ENCODE data around the gene NOP53.
"Not testable (repeated sequence)": the region's sequence is repeated elsewhere in the genome, so short reads cannot be mapped to it uniquely, and the experiment has no call there.

The NOP53 gene

DNA sequence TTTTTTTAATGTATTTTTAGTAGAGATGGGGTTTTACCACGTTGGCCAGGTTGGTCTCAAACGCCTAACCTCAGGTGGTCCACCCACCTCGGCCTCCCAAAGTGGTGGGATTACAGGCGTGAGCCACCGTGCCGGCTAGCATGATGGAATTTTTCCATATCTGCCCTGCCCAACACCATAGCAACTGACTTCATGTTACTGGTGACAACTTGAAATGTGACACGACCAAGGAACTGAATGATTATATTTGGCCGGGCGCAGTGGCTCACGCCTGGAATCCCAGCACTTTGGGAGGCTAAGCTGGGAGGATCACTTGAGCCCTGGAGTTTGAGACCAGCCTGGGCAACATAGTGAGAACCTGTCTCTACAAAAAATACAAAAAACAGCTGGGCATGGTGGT is 42.0 kb downstream of the NOP53 start:
- H3K27me3 Mint-ChIP-seq; H3K36me3 Mint-ChIP-seq; H3K4me1 Mint-ChIP-seq; ATAC-seq (ENCODE audit: low read depth); H3K9me3 Mint-ChIP-seq; DNase-seq (ENCODE audit: low spot score in 2 of 2); H3K27ac Mint-ChIP-seq; H3K4me3 Mint-ChIP-seq: not testable (repeated sequence)

DNA sequence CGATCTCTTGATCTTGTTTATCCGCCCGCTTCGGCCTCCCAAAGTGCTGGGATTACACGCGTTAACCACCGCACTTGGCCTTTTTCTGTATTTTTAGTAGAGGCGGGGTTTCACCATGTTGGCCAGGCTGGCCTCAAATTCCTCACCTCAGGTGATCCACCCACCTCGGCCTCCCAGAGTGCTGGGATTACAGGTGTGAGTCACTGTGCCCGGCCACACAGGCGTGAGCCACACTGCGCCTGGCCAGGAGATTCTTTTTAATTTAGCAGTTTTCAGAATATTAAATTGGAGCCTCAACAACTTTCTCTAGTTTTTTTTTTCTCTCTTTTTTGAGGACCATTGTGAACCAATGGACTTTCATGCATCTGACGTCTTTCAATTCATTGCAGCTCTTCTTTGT is 44.5 kb downstream of the NOP53 start:
- not testable (repeated sequence) for ATAC-seq (ENCODE audit: low read depth); H3K36me3 Mint-ChIP-seq; H3K9me3 Mint-ChIP-seq; H3K27ac Mint-ChIP-seq; H3K4me1 Mint-ChIP-seq; DNase-seq (ENCODE audit: low spot score in 2 of 2); H3K4me3 Mint-ChIP-seq; H3K27me3 Mint-ChIP-seq

DNA sequence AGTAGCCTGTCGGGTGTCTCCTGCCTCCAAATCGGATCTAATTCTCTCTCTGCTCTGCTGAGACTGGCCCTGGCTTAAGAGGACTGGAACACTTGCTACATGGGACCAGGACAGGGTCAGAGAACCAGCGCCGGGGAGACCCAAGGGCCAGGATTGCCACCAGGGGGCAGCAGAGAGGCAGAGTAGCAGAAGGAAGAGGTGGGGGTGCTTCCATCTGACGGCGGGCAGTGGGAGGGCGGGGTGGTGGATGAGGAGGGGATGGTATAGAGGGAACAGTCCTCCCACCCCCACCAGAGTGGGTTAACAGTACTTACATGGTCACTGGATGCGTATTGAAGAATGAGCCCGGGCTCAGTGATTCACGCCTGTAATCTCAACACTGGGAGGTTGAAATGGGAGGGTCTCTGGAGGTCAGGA is 45.1 kb downstream of the NOP53 start:
- Mint-ChIP-seq H3K36me3 (no peaks in the 10 kb centered on the region), H3K27me3 (peaks cover 5% of the 10 kb centered on the region), H3K27ac (no peak overlapping the region), H3K4me1 (peaks cover 2% of the 10 kb centered on the region), H3K4me3 (no peak overlapping the region), H3K9me3 (no peaks in the 10 kb centered on the region)
- peak; percentile 78 for ATAC-seq (ENCODE audit: low read depth)
- peak; percentile 76 to 87 for DNase-seq (ENCODE audit: low spot score in 2 of 2)

DNA sequence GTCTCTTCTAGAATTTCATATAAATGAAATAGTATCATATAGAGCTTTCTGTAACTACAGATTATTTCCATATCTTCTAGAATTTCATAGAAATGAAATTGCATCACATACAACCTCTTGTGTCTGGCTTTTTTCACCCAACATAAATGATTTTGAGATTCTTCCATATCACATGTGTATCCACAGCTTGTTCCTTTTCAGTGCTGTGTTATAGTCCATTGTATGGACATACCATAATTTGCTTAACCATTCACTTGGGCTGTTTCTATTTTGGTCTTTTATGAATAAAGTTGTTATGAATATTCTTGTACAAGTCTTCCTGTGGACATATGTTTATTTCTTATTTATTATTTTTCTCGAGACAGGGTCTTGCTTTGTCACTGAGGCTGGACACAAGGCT is 47.3 kb downstream of the NOP53 start:
- no peak for DNase-seq (ENCODE audit: low spot score in 2 of 2)
- peaks cover 2% of the 10 kb centered on the region for H3K4me1 Mint-ChIP-seq
- H3K9me3 Mint-ChIP-seq, result no peaks in the 10 kb centered on the region
- no peaks in the 10 kb centered on the region for H3K36me3 Mint-ChIP-seq
- H3K4me3 Mint-ChIP-seq, result no peak overlapping the region
- no peak for ATAC-seq (ENCODE audit: low read depth)
- H3K27ac Mint-ChIP-seq, result no peak overlapping the region
- peaks cover 9% of the 10 kb centered on the region for H3K27me3 Mint-ChIP-seq

DNA sequence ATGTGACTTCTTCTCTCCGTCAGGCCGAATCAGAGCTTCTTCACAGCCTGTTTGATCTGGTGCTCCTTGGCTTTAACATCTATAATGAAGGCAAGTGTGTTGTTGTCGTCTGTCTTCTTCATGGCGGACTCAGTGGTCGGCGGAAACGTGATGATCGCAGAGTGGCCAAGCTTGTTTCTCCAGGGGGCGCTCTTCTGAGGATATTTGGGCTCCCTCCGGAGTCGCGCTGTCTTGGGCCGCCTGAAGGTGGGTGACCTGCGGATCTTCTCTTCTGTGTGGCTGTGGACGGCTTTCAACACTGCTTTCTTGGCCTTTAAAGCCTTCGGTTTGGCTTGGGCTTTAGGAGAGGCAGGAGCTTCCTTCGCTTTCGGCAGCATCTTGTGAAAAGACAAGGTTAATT is 49.2 kb downstream of the NOP53 start:
- H3K27ac Mint-ChIP-seq, result no peak overlapping the region
- H3K9me3 Mint-ChIP-seq, result no peaks in the 10 kb centered on the region
- no peak for ATAC-seq (ENCODE audit: low read depth)
- peaks cover 18% of the 10 kb centered on the region for H3K27me3 Mint-ChIP-seq
- no peak overlapping the region for H3K4me3 Mint-ChIP-seq
- H3K36me3 Mint-ChIP-seq, result no peaks in the 10 kb centered on the region
- H3K4me1 Mint-ChIP-seq, result peaks cover 2% of the 10 kb centered on the region
- no peak for DNase-seq (ENCODE audit: low spot score in 2 of 2)

DNA sequence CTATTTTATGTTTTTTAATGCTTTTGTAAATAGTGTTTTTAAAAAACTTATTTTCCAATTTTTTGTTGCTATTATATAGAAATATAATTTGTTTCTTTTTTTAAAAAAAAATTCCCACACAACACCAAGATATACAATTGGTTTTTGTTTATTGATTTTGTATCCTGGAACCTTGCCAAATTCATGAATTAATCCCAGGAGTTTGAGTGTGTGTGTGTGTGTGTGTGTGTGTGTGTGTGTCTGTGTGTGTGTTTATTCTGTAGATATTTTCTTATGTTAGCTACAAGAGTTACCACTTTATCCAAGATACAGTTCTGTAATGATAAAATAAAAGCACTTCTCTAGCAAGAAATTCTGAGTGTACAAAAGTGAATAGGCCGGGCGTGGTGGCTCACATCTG is 51.4 kb downstream of the NOP53 start:
- Mint-ChIP-seq H3K4me1 (no peaks in the 10 kb centered on the region), H3K4me3 (no peak overlapping the region), H3K27ac (no peak overlapping the region), H3K36me3 (peaks cover 2% of the 10 kb centered on the region), H3K9me3 (peaks cover 3% of the 10 kb centered on the region), H3K27me3 (peaks cover 14% of the 10 kb centered on the region)
- DNase-seq (ENCODE audit: low spot score in 2 of 2) (no peak), ATAC-seq (ENCODE audit: low read depth) (no peak)

DNA sequence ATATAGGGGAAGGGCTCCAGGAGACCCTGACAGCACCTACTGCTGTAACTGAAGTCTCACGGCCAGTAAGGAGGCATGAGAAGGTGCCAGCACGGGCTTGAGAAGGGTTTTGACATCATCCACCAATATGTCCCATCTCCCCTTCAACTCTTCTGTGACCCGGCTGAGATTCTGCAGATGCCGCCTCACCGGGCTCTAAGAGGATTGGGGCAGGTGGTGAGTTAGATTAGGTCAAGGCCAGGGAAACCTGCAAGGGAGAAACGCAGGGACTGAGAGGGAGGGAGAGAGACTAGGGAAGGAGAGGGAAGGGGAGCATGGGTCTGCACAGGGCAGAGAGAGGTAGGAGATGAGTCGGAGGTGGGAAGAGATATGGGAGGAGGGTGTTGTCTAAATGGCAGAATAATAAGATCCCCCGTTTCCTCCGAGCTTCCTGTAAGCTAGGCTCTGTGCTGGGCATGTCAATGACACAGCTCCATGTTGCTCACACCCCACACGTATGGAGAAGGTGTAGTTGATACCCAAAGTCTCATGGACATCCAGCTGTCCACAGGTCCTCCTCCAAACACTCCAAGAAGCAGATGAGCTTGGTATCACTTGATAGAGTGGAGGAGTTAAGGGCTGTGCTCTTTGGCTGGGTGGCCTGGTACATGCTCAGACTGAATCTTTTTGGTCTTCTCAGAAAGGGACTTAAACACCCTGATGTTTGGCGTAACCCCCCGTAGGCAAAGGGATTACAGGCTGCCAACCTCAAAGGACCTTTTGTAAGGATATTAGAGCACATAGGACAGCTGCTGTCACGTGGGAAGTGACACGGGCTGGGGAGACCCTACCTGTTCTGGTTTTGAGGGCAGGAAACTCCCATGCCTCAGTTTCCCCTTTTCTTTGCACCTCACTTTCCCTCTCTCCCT is 52.9 kb downstream of the NOP53 start:
- no peak overlapping the region for H3K4me3 Mint-ChIP-seq
- H3K27me3 Mint-ChIP-seq, result peaks cover 14% of the 10 kb centered on the region
- no peak for ATAC-seq (ENCODE audit: low read depth)
- no peaks in the 10 kb centered on the region for H3K4me1 Mint-ChIP-seq
- no peak overlapping the region for H3K27ac Mint-ChIP-seq
- H3K36me3 Mint-ChIP-seq, result peaks cover 2% of the 10 kb centered on the region
- no peak for DNase-seq (ENCODE audit: low spot score in 2 of 2)
- peaks cover 3% of the 10 kb centered on the region for H3K9me3 Mint-ChIP-seq

DNA sequence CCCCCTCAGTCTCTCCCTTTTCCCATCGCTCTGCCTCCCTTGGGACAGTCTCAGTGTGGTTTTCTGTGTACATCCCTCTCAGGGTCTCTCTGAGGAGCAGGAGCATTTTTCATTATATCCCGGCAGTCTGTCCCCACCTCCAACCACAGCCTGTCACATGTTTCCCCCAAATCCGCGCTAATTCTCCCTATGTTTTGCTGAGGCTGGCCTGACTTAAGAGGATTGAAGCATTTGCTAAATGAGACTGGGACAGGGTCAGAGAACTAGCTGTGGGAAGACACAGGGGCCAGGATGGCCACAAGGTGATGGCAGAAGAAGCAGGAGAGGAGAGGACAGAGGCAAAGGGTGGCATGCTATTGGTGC is 53.5 kb downstream of the NOP53 start:
- Mint-ChIP-seq H3K27ac (no peak overlapping the region), H3K27me3 (peaks cover 14% of the 10 kb centered on the region), H3K4me1 (no peaks in the 10 kb centered on the region), H3K9me3 (peaks cover 3% of the 10 kb centered on the region), H3K4me3 (no peak overlapping the region), H3K36me3 (peaks cover 2% of the 10 kb centered on the region)
- no peak for ATAC-seq (ENCODE audit: low read depth)
- no peak for DNase-seq (ENCODE audit: low spot score in 2 of 2)

DNA sequence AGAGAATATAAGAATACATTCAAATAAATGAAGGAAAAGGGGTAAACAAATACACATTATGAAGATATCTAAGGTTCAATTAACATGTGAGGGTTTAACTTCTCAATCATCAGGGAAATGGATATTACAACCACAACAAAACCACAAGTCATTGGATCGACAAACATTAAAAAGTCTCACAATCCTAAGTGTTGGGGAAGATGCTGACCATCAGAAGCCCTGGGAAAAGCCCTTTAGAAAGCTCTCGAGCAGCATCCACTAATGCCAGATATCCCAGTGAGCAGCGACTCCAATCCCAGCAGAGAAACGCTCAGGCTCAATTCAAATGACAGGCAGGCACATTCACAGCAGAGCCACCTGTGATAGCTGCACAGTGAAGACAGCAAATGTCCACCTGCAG is 55.9 kb downstream of the NOP53 start:
- H3K27ac Mint-ChIP-seq, result no peak overlapping the region
- ATAC-seq (ENCODE audit: low read depth), result no peak

DNA sequence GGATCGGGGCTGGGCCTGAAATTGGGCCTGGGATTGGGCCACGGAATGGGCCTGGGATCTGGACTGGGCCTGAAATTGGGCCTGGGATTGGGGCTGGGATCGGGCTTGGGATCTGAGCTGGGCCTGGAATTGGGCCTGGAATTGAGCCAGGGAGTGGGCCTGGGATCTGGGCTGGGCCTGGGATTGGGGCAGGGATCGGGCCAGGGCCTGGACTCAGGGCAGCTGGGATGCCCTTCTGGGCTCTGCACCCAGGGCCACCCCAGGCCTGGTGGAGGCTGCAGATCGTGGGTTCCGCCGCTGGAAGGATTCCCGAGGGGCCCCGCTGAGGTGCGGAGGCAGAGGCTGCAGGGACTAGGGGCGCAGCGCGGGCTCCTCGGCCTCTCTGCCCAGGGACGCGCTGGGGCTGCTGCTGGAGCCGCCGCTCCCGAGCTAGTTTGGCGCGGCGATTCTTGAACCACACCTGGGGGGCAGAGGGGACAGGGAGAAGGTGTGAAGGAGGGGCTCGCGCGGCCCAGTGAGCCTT is 57.2 kb downstream of the NOP53 start:
- ATAC-seq (ENCODE audit: low read depth) (no peak), DNase-seq (ENCODE audit: low spot score in 2 of 2) (no peak)
- no peaks in the 10 kb centered on the region for H3K4me1 Mint-ChIP-seq
- H3K27ac Mint-ChIP-seq, result no peak overlapping the region
- H3K36me3 Mint-ChIP-seq, result peaks cover 2% of the 10 kb centered on the region
- H3K27me3 Mint-ChIP-seq, result peaks cover 9% of the 10 kb centered on the region
- H3K4me3 Mint-ChIP-seq, result no peak overlapping the region
- peaks cover 3% of the 10 kb centered on the region for H3K9me3 Mint-ChIP-seq

More for the DNA sequence above, 55.9 kb downstream of the NOP53 start:
- Mint-ChIP-seq H3K27me3 (peaks cover 11% of the 10 kb centered on the region), H3K4me3 (no peak overlapping the region), H3K9me3 (peaks cover 3% of the 10 kb centered on the region), H3K4me1 (no peaks in the 10 kb centered on the region), H3K36me3 (peaks cover 2% of the 10 kb centered on the region)
- no peak for DNase-seq (ENCODE audit: low spot score in 2 of 2)

DNA sequence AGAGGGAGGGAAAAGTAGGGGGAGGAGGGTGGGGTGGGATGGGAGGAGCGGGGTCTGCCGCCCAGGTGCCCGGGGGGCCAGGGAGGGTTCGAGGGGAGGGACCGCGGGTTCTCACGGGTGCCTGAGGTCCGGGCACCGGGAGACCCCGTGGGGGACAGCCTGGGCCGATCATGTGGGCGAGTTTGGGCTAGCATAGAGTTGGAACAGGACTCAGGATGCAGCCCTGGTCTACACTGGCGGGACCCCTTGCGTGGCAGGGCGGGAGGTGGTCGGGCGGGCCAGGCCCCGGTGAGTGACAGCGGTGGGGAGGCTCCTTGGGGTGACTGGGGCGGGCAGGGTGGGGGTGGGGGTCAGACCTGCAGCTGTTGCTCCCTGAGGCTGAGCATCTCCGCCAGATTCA is 57.8 kb downstream of the NOP53 start:
- H3K4me3 Mint-ChIP-seq; ATAC-seq (ENCODE audit: low read depth); H3K36me3 Mint-ChIP-seq; H3K27me3 Mint-ChIP-seq; H3K4me1 Mint-ChIP-seq; H3K27ac Mint-ChIP-seq; DNase-seq (ENCODE audit: low spot score in 2 of 2); H3K9me3 Mint-ChIP-seq: not testable (repeated sequence)

DNA sequence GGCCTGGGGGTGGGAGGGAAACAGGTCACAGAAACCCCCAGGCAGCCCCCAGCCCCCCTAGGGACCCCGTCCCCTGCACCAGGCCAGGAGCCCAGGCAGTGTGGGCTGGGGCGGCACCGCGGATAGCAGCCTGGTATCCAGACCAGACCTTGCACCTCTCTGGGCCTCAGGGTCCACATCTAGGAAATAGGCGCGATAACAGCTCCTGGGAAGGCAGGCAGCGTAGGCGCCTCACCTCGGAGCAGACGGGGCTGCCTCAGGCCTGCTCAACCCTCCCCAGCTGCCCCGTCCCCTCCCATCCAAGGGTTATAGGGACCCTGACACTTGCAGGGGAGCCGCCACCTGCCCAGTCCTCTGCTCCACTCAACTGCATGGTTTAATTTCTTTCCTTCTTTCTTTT is 58.3 kb downstream of the NOP53 start:
- not testable (repeated sequence) for H3K4me3 Mint-ChIP-seq

DNA sequence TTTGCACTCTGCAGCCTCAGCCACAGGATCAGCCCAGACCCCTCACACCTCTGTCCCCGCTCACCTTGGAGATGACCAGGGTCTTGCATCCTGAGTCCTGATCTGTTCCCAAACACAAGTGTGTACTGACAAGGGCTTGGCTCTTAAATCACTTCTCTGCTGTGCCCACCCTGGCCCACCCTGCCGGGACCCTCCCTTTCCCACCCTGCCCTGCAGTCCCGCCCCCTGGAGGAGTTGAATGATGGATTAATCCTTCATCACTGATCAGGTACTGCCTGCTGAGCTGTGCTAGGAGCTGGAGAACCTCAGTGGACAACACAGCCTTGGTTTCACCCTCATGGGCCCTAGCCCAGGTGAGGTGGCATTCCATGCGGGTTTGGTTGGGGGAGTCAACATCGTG is 59.1 kb downstream of the NOP53 start, which contains the start of gene TPRX1:
TSS of gene TPRX1 (minus strand) at position 101 of the 400 bp plus-strand sequence. CDS start at position 89, 12 bp downstream.
- not testable (repeated sequence) for H3K9me3 Mint-ChIP-seq; H3K27ac Mint-ChIP-seq; H3K4me1 Mint-ChIP-seq; H3K4me3 Mint-ChIP-seq; DNase-seq (ENCODE audit: low spot score in 2 of 2); H3K36me3 Mint-ChIP-seq; H3K27me3 Mint-ChIP-seq; ATAC-seq (ENCODE audit: low read depth)

More for the DNA sequence above, 58.3 kb downstream of the NOP53 start:
- H3K9me3 Mint-ChIP-seq; H3K36me3 Mint-ChIP-seq; H3K4me1 Mint-ChIP-seq; ATAC-seq (ENCODE audit: low read depth); H3K27ac Mint-ChIP-seq; H3K27me3 Mint-ChIP-seq; DNase-seq (ENCODE audit: low spot score in 2 of 2): not testable (repeated sequence)

DNA sequence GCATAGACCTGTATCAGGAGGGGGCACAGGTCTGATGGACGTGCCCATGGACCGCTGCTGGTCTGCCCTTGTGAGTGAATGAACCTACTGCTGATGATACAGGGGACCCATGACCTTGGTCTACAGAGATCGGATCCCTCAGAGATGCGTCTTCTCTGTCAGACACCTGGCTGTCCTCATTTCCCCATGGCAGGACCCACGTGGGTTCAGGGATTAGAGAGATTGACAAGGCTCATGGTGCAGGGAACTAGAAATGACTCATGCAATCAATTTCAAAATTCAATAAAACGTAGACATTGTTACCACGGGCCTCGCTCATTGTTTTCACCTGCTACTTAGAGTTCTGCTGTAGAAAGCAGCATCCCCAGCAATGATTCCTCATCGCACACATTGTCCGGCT is 60.0 kb downstream of the NOP53 start:
- H3K27me3 Mint-ChIP-seq, result no peaks in the 10 kb centered on the region
- peaks cover 3% of the 10 kb centered on the region for H3K9me3 Mint-ChIP-seq
- H3K4me1 Mint-ChIP-seq, result no peaks in the 10 kb centered on the region
- H3K36me3 Mint-ChIP-seq, result peaks cover 2% of the 10 kb centered on the region
- no peak overlapping the region for H3K4me3 Mint-ChIP-seq
- DNase-seq (ENCODE audit: low spot score in 2 of 2), result no peak
- ATAC-seq (ENCODE audit: low read depth), result no peak
- no peak overlapping the region for H3K27ac Mint-ChIP-seq

DNA sequence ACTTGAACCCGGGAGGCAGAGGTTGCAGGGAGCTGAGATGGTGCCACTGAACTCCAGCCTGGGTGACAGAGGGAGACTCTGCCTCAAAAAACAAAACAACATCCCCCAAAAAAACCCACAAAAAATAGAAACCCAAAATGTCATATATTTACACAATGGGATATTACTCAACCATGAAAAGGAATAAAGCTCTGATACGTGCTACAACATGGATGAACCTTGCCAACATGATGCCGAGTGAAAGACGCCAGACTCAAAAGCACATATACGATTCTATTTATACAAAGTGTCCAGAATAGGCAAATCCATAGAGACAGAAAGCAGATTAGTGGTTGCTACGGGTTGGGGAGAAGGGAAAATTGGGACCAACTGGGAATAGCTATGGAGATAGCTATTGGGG is 61.1 kb downstream of the NOP53 start:
- Mint-ChIP-seq H3K27me3 (peaks cover 1% of the 10 kb centered on the region), H3K4me1 (no peaks in the 10 kb centered on the region), H3K27ac (no peak overlapping the region), H3K4me3 (no peak overlapping the region), H3K36me3 (peaks cover 2% of the 10 kb centered on the region), H3K9me3 (no peaks in the 10 kb centered on the region)
- DNase-seq (ENCODE audit: low spot score in 2 of 2) (no peak), ATAC-seq (ENCODE audit: low read depth) (no peak)

All from memory B cell (primary cell).